Hindlimb muscle (tissue), 1 donor: ENCODE results near the gene GIPC3. TPM values are rescaled to one million over a fixed set of nuclear protein-coding genes. Genes with fewer than 3 reads are reported as not detected.

ENCODE experiments used
- DNase-seq: peaks from one replicate; pipeline ENCODE4 v3.0.0-alpha.2; 2013
- polyA plus RNA-seq: library from polyadenylated mRNA; unstranded; fragments of 120-200 nt; gene quantifications from one replicate; pipeline ENCODE4 v1.2.1, GENCODE V29; 2013; ENCODE audit not compliant: insufficient read length

Gene GIPC3
- polyA plus RNA-seq, 1 donor = 2.1 TPM

GRCh38 chr19:3605361-3605760 is 20.1 kb downstream of the GIPC3 start:
- DNase-seq = no peak

GRCh38 chr19:3605770-3606169 is 20.5 kb downstream of the GIPC3 start:
- DNase-seq = no peak

- no peak for DNase-seq
Measured at GRCh38 chr19:3606174-3606689, 21.0 kb downstream of the GIPC3 start.

- peak; percentile 54 for DNase-seq
Measured at GRCh38 chr19:3606690-3607289, 21.5 kb downstream of the GIPC3 start, which contains the start of gene TBXA2R. TSS of gene TBXA2R (minus strand) at chr19:3606875. CDS start at chr19:3600634, 6,241 bp downstream.

- DNase-seq = peak; percentile 48
Measured at GRCh38 chr19:3607303-3608078, 22.2 kb downstream of the GIPC3 start.

GRCh38 chr19:3608079-3608641 is 22.9 kb downstream of the GIPC3 start:
- no peak for DNase-seq

- DNase-seq = no peak
Measured at GRCh38 chr19:3608750-3609322, 23.6 kb downstream of the GIPC3 start.

- DNase-seq = no peak
Measured at GRCh38 chr19:3609779-3610719, 24.8 kb downstream of the GIPC3 start.

- no peak for DNase-seq
Measured at GRCh38 chr19:3610745-3611717, 25.8 kb downstream of the GIPC3 start.

- no peak for DNase-seq
Measured at GRCh38 chr19:3611841-3612240, 26.6 kb downstream of the GIPC3 start.

- DNase-seq = no peak
Measured at GRCh38 chr19:3612330-3612729, 27.1 kb downstream of the GIPC3 start.

- DNase-seq = no peak
Measured at GRCh38 chr19:3612901-3613741, 27.8 kb downstream of the GIPC3 start.

GRCh38 chr19:3613818-3614661 is 28.8 kb downstream of the GIPC3 start:
- no peak for DNase-seq

GRCh38 chr19:3614858-3615505 is 29.7 kb downstream of the GIPC3 start:
- no peak for DNase-seq

- no peak for DNase-seq
Measured at GRCh38 chr19:3615524-3616135, 30.4 kb downstream of the GIPC3 start.

GRCh38 chr19:3617463-3617862 is 32.2 kb downstream of the GIPC3 start:
- no peak for DNase-seq

- DNase-seq = peak; percentile 67
Measured at GRCh38 chr19:3618144-3618810, 33.0 kb downstream of the GIPC3 start.
